Esophagus (tissue), 2 donors: ENCODE data around the gene AGXT. TPM values are rescaled to one million over a fixed set of nuclear protein-coding genes. Genes with fewer than 3 reads are reported as not detected.

Experiments
- H3K27ac ChIP-seq, 2 donors: one replicate each; pipeline ENCODE4 v1.5.1; 2013; ENCODE audit warnings: low read depth in 2 of 2, mild to moderate bottlenecking in 2 of 2, inconsistent platforms in 1 of 2, low read length in 1 of 2, moderate library complexity in 1 of 2
- H3K27me3 ChIP-seq, 2 donors: one replicate each; pipeline ENCODE4 v1.6.1; 2013; ENCODE audit warnings: low read length in 2 of 2, control low read depth in 1 of 2, mild to moderate bottlenecking in 1 of 2; ENCODE audit not compliant: insufficient read depth in 2 of 2, control insufficient read depth in 1 of 2
- H3K36me3 ChIP-seq, 2 donors: one replicate each; pipeline ENCODE4 v1.6.1; 2013; ENCODE audit warnings: low read length in 1 of 2; ENCODE audit not compliant: control insufficient read depth in 2 of 2, insufficient read depth in 2 of 2
- H3K4me1 ChIP-seq, 2 donors: one replicate each; pipeline ENCODE4 v1.6.1; 2013; ENCODE audit warnings: low read length in 1 of 2; ENCODE audit not compliant: control insufficient read depth in 2 of 2, insufficient read depth in 2 of 2
- H3K4me3 ChIP-seq, 2 donors: one replicate each; pipeline ENCODE4 v1.5.1; 2013; ENCODE audit warnings: low read length in 2 of 2, mild to moderate bottlenecking in 2 of 2, low read depth in 1 of 2, moderate library complexity in 1 of 2
- H3K9me3 ChIP-seq, 2 donors: one replicate each; pipeline ENCODE4 v1.6.1; 2013; ENCODE audit warnings: mild to moderate bottlenecking in 2 of 2, low read depth in 1 of 2, low read length in 1 of 2, moderate library complexity in 1 of 2; ENCODE audit not compliant: control insufficient read depth in 2 of 2, insufficient read depth in 1 of 2
- WGBS, 2 donors: extraction: QIAGEN DNeasy Blood & Tissue Kit; methylation state at CpG; one replicate each; pipeline ENCODE4 v1.1.7; 2013; 5-methylcytosine and 5-hydroxymethylcytosine counted together
- polyA plus RNA-seq, 2 donors: library from polyadenylated mRNA; stranded (reverse); fragments of 200-250 nt; gene quantifications; one replicate each; pipeline ENCODE4 v1.2.3, GENCODE V29; 2013
- donor health status: healthy with polysubstance abuse.
- donor health status: Bipolar disorder and iron deficiency.

AGXT gene
- polyA plus RNA-seq, 2 donors, result not detected

- Histone ChIP-seq H3K36me3 (no peaks in the 10 kb centered on the region), H3K4me1 (peaks cover 2 to 13% of the 10 kb centered on the region in 2 donors), H3K9me3 (no peaks in the 10 kb centered on the region), H3K27ac (no peak overlapping the region), H3K4me3 (no peak overlapping the region), H3K27me3 (peaks cover 0 to 3% of the 10 kb centered on the region in 2 donors)
- 57 to 61% methylated on average over 35 to 38 of the region's 38 CpGs for WGBS, 2 donors
These were observed 58.1 kb downstream of the AGXT start for GRCh38 chr2:240926516-240927389.

- H3K27me3 ChIP-seq, result peaks cover 0 to 3% of the 10 kb centered on the region in 2 donors
- no peak overlapping the region for H3K27ac ChIP-seq
- WGBS, 2 donors, result 84 to 87% methylated on average over 7 of the region's 7 CpGs
- H3K9me3 ChIP-seq, result no peaks in the 10 kb centered on the region
- no peak overlapping the region for H3K4me3 ChIP-seq
- peaks cover 2 to 7% of the 10 kb centered on the region in 2 donors for H3K4me1 ChIP-seq
- H3K36me3 ChIP-seq, result no peaks in the 10 kb centered on the region
These were observed 58.8 kb downstream of the AGXT start for GRCh38 chr2:240927390-240927781.

- Histone ChIP-seq H3K36me3 (no peaks in the 10 kb centered on the region), H3K27ac (no peak overlapping the region), H3K27me3 (peaks cover 0 to 3% of the 10 kb centered on the region in 2 donors), H3K4me1 (peaks cover 0 to 2% of the 10 kb centered on the region in 2 donors), H3K9me3 (no peaks in the 10 kb centered on the region), H3K4me3 (no peak overlapping the region)
- 80 to 82% methylated on average over 24 of the region's 24 CpGs for WGBS, 2 donors
These were observed 60.1 kb downstream of the AGXT start for GRCh38 chr2:240928476-240929363.

- Histone ChIP-seq H3K4me3 (no peak overlapping the region), H3K27me3 (peaks cover 0 to 3% of the 10 kb centered on the region in 2 donors), H3K9me3 (no peaks in the 10 kb centered on the region), H3K27ac (no peak overlapping the region), H3K36me3 (no peaks in the 10 kb centered on the region), H3K4me1 (peaks cover 0 to 2% of the 10 kb centered on the region in 2 donors)
- 79 to 84% methylated on average over 10 of the region's 10 CpGs for WGBS, 2 donors
These were observed 60.9 kb downstream of the AGXT start for GRCh38 chr2:240929364-240930095.

Other genes with a start within 250 kb of the AGXT start
- 1 to 10 TPM; 2.1 to 3.1 TPM for gene GPR35, start 243.3 kb upstream of the AGXT start, polyA plus RNA-seq
- gene AQP12B, start 185.9 kb upstream of the AGXT start, polyA plus RNA-seq, result not detected
- gene AQP12A, start 177.0 kb upstream of the AGXT start, polyA plus RNA-seq, result not detected
- gene KIF1A, start 48.6 kb upstream of the AGXT start, polyA plus RNA-seq, result under 1 TPM; 0.04 to 0.06 TPM
- gene MAB21L4, start 27.3 kb downstream of the AGXT start, polyA plus RNA-seq, result 100 to 1,000 TPM; 181 to 254 TPM
- gene CROCC2, start 37.5 kb downstream of the AGXT start, polyA plus RNA-seq, result under 1 TPM; 0.12 to 0.16 TPM
- gene SNED1, start 129.8 kb downstream of the AGXT start, polyA plus RNA-seq, result 1 to 10 TPM; 3.3 to 3.6 TPM
- 10 to 100 TPM; 21.5 to 32.7 TPM for gene MTERF4, start 233.5 kb downstream of the AGXT start, polyA plus RNA-seq